GM23338 (cell line): Measurements from ENCODE around the gene PEDS1. TPM values are rescaled to one million over a fixed set of nuclear protein-coding genes. Genes with fewer than 3 reads are reported as not detected.

Source experiments
- ATAC-seq: fragments of 200-7000 bp; cut with Tn5 transposase; 3 replicates; pipeline ENCODE4 v1.9.1; 2020
- DNase-seq: peaks from one replicate; pipeline ENCODE4 v3.0.0-alpha.2; 2015; ENCODE audit warnings: low spot score
- H2AFZ ChIP-seq: fragments of 200-600 bp; sonication (generic); 2 replicates; pipeline ENCODE4 v1.8.0; 2016; ENCODE audit warnings: antibody characterized with exemption, mild to moderate bottlenecking, moderate library complexity
- H3F3A ChIP-seq: fragments of 200-600 bp; sonication (generic); replicated peaks from 2 replicates; pipeline ENCODE4 v1.8.0; 2017; ENCODE audit warnings: antibody characterized with exemption, mixed run types, low read depth
- H3K27ac ChIP-seq: fragments of 200-600 bp; sonication (generic); 2 replicates; pipeline ENCODE4 v1.6.1; 2016; ENCODE audit warnings: low read depth
- H3K27me3 ChIP-seq: fragments of 200-600 bp; sonication (generic); 2 replicates; pipeline ENCODE4 v1.8.0; 2016; ENCODE audit warnings: mild to moderate bottlenecking, mixed run types, moderate library complexity; ENCODE audit not compliant: insufficient read depth
- H3K36me3 ChIP-seq: fragments of 200-600 bp; sonication (generic); 2 replicates; pipeline ENCODE4 v1.8.0; 2016; ENCODE audit warnings: mild to moderate bottlenecking; ENCODE audit not compliant: insufficient read depth
- H3K4me1 ChIP-seq: fragments of 200-600 bp; sonication (generic); 2 replicates; pipeline ENCODE4 v1.8.0; 2016; ENCODE audit warnings: mild to moderate bottlenecking, moderate library complexity; ENCODE audit not compliant: insufficient read depth
- H3K4me2 ChIP-seq: fragments of 200-600 bp; sonication (generic); 2 replicates; pipeline ENCODE4 v1.7.1; 2017; ENCODE audit warnings: mixed run types
- H3K4me3 ChIP-seq: fragments of 200-600 bp; sonication (generic); 2 replicates; pipeline ENCODE4 v1.6.1; 2016; ENCODE audit warnings: mixed run types
- H3K79me2 ChIP-seq: fragments of 200-600 bp; sonication (generic); replicated peaks from 2 replicates; pipeline ENCODE4 v1.8.0; 2017; ENCODE audit warnings: mild to moderate bottlenecking; ENCODE audit not compliant: insufficient read depth
- H3K9me2 ChIP-seq: fragments of 200-600 bp; sonication (generic); 2 replicates; pipeline ENCODE4 v1.8.0; 2017; ENCODE audit not compliant: insufficient read depth
- H4K20me1 ChIP-seq: fragments of 200-600 bp; sonication (generic); replicated peaks from 2 replicates; pipeline ENCODE4 v1.8.0; 2017; ENCODE audit warnings: mild to moderate bottlenecking; ENCODE audit not compliant: insufficient read depth
- H3K27ac Mint-ChIP-seq: 2 replicates; pipeline ENCODE4 v1.8.0; 2020; ENCODE audit warnings: inconsistent platforms, mild to moderate bottlenecking, moderate library complexity, mixed read lengths
- H3K27me3 Mint-ChIP-seq: 3 replicates; pipeline ENCODE4 v1.8.0; 2022; ENCODE audit warnings: low read depth, mild to moderate bottlenecking, moderate library complexity, mixed read lengths, inconsistent platforms; ENCODE audit not compliant: insufficient read depth, poor library complexity
- H3K36me3 Mint-ChIP-seq: 3 replicates; pipeline ENCODE4 v1.8.0; 2021; ENCODE audit warnings: low read depth, mild to moderate bottlenecking, inconsistent platforms, moderate library complexity, mixed read lengths
- H3K4me1 Mint-ChIP-seq: 3 replicates; pipeline ENCODE4 v1.8.0; 2020; ENCODE audit warnings: mild to moderate bottlenecking, inconsistent platforms, mixed read lengths
- H3K4me3 Mint-ChIP-seq: 3 replicates; pipeline ENCODE4 v1.8.0; 2021; ENCODE audit warnings: moderate library complexity, mild to moderate bottlenecking, inconsistent platforms, mixed read lengths
- H3K9me3 Mint-ChIP-seq: 3 replicates; pipeline ENCODE4 v1.8.0; 2020; ENCODE audit warnings: moderate library complexity, mild to moderate bottlenecking, inconsistent platforms, mixed read lengths
- CREB1 ChIP-seq: fragments of 250-450 bp; sonication (Bioruptor Pico); IDR thresholded peaks from 2 replicates; pipeline ENCODE4 v1.5.0; 2020; ENCODE audit warnings: low read depth, mild to moderate bottlenecking, moderate library complexity
- CTCF ChIP-seq, 2 experiments: fragments of 200-600 bp in 1 of 2; sonication (generic) in 1 of 2; conservative IDR thresholded peaks; 2 replicates each; pipeline versions ENCODE4 v1.5.1 to v1.6.1; 2016 to 2017; ENCODE audit warnings: antibody characterized with exemption in 2 of 2, low read depth in 2 of 2, mild to moderate bottlenecking in 2 of 2, moderate library complexity in 1 of 2
- ETS1 ChIP-seq: IDR thresholded peaks from 2 replicates; pipeline ENCODE4 v1.6.1; 2016; ENCODE audit warnings: antibody characterized with exemption
- EZH2 ChIP-seq: fragments of 200-600 bp; sonication (generic); IDR thresholded peaks from one replicate; pipeline ENCODE4 v1.8.0; 2017; ENCODE audit warnings: antibody characterized with exemption, mild to moderate bottlenecking, low read depth; ENCODE audit not compliant: unreplicated experiment
- JUNB ChIP-seq: IDR thresholded peaks from one replicate; pipeline ENCODE4 v1.6.1; 2016; ENCODE audit warnings: antibody characterized with exemption; ENCODE audit not compliant: unreplicated experiment
- NANOG ChIP-seq: IDR thresholded peaks from 2 replicates; pipeline ENCODE4 v1.6.1; 2016; ENCODE audit warnings: antibody characterized with exemption, borderline replicate concordance
- POLR2AphosphoS5 ChIP-seq: IDR thresholded peaks from 2 replicates; pipeline ENCODE4 v1.6.1; 2016; ENCODE audit warnings: antibody characterized with exemption, low read depth
- STAT1 ChIP-seq: IDR thresholded peaks from one replicate; pipeline ENCODE4 v1.6.1; 2016; ENCODE audit warnings: antibody characterized with exemption; ENCODE audit not compliant: unreplicated experiment
- ZNF114 ChIP-seq: fragments of 250-450 bp; sonication (Bioruptor Pico); IDR thresholded peaks from 2 replicates; pipeline ENCODE4 v1.5.0; 2020; ENCODE audit warnings: mild to moderate bottlenecking, moderate library complexity
- ZNF331 ChIP-seq: fragments of 250-450 bp; sonication (Bioruptor Pico); IDR thresholded peaks from 2 replicates; pipeline ENCODE4 v1.5.0; 2020; ENCODE audit warnings: low read depth, mild to moderate bottlenecking, moderate library complexity
- ZNF462 ChIP-seq: fragments of 250-450 bp; sonication (Bioruptor Pico); IDR thresholded peaks from 2 replicates; pipeline ENCODE4 v1.5.0; 2020; ENCODE audit warnings: mild to moderate bottlenecking, moderate library complexity
- polyA plus RNA-seq: library from polyadenylated mRNA; unstranded; fragments of >200 nt; fragmentation: Nextera tagmentation; extraction: Ambion mirVana; gene quantifications from 2 replicates; pipeline ENCODE4 v1.2.1, GENCODE V29; 2016
- total RNA-seq: library from RNA; depleted of rRNA; stranded (reverse); fragments of >200 nt; shearing (Covaris generic); gene quantifications from 2 replicates; pipeline ENCODE4 v1.2.3, GENCODE V29; 2014

PEDS1 gene
- total and polyA plus RNA-seq, 2 experiments from 2014 or later, result 34.5 to 43.6 TPM

- TF ChIP-seq ZNF462 (CRISPR knock-in tag) (no peak), POLR2AphosphoS5 (no peak), NANOG (no peak), ZNF331 (CRISPR knock-in tag) (no peak), ETS1 (no peak), ZNF114 (CRISPR knock-in tag) (no peak)
Observed at GRCh38 chr20:50200482-50201104, 47.1 kb upstream of the PEDS1 start (continued).

GRCh38 chr20:50199703-50200102, 46.2 kb upstream of the PEDS1 start:
- Mint-ChIP-seq H3K27me3 (peaks cover 8% of the 10 kb centered on the region), H3K9me3 (peaks cover 41% of the 10 kb centered on the region)
- TF ChIP-seq EZH2, result no peak
- TF ChIP-seq POLR2AphosphoS5, result no peak
- no peak for TF ChIP-seq CREB1 (CRISPR knock-in tag)
- no peak for TF ChIP-seq STAT1
- no peak for TF ChIP-seq CTCF (conservative IDR thresholded peaks at IDR 0.05; ENCODE audit: low read depth in 2 of 2)
- TF ChIP-seq ETS1, result no peak
- TF ChIP-seq ZNF114 (CRISPR knock-in tag), result no peak
- no peak for TF ChIP-seq ZNF331 (CRISPR knock-in tag)
- TF ChIP-seq JUNB, result no peak
- TF ChIP-seq NANOG, result no peak

More at GRCh38 chr20:50199703-50200102, 46.2 kb upstream of the PEDS1 start:
- Histone ChIP-seq H3K4me3 (no peak overlapping the region), H3K79me2 (no peaks in the 10 kb centered on the region), H3K27me3 (no peaks in the 10 kb centered on the region), H3K27ac (no peak overlapping the region), H3K36me3 (no peaks in the 10 kb centered on the region), H3K9me2 (no peaks in the 10 kb centered on the region), H3K4me2 (no peak overlapping the region), H3K4me1 (no peaks in the 10 kb centered on the region; the same call in 1 of the 2 replicates), H4K20me1 (no peaks in the 10 kb centered on the region; the same call in 1 of the 2 replicates), H2AFZ (no peak overlapping the region), H3F3A (0 out of 2 replicates have a peak, but pooled peaks cover 2% of the 10 kb centered on the region)
- ATAC-seq (peak; percentile 27; the same call in 2 of the 3 replicates), DNase-seq (peak; percentile 38)
- Mint-ChIP-seq H3K4me3 (no peak overlapping the region), H3K27ac (no peak overlapping the region), H3K36me3 (peaks cover 21% of the 10 kb centered on the region), H3K4me1 (peaks cover 31% of the 10 kb centered on the region)
